ENCODE data around the gene MKS1.

Gene MKS1

GRCh38 chr17:58250344-58251011, 31.4 kb upstream of the MKS1 start:
- DNase-seq = no peak
- no peak for TF ChIP-seq CTCF (IDR thresholded peaks at IDR 0.05; ENCODE audit: low read depth, low read length, missing control alignments)
- in situ Hi-C loops (cut with HindIII; ENCODE audit: low pct_ligation_motif_present, low sequenced_read_pairs) = no loop called here
- no peak overlapping the region for H3K27ac ChIP-seq
- H3K4me3 ChIP-seq (ENCODE audit: low read depth, low read length) = no peak overlapping the region
- peaks cover 4% of the 10 kb centered on the region for H3K27me3 ChIP-seq (replicated peaks)
- no peaks in the 10 kb centered on the region for H3K36me3 ChIP-seq (replicated peaks)

GRCh38 chr17:58249270-58250133, 30.4 kb upstream of the MKS1 start:
- peak; percentile 93 for TF ChIP-seq CTCF (IDR thresholded peaks at IDR 0.05; ENCODE audit: low read depth, low read length, missing control alignments)
- H3K27me3 ChIP-seq (replicated peaks) = peaks cover 2% of the 10 kb centered on the region
- in situ Hi-C loops (cut with HindIII; ENCODE audit: low pct_ligation_motif_present, low sequenced_read_pairs) = no loop called here

GRCh38 chr17:58248955-58249269, 29.9 kb upstream of the MKS1 start:
- in situ Hi-C loops (cut with HindIII; ENCODE audit: low pct_ligation_motif_present, low sequenced_read_pairs) = no loop called here
- peaks cover 2% of the 10 kb centered on the region for H3K27me3 ChIP-seq (replicated peaks)
- H3K4me3 ChIP-seq (ENCODE audit: low read depth, low read length) = peak overlapping the region; percentile 54
- H3K36me3 ChIP-seq (replicated peaks) = no peaks in the 10 kb centered on the region
- TF ChIP-seq CTCF (IDR thresholded peaks at IDR 0.05; ENCODE audit: low read depth, low read length, missing control alignments) = no peak
- no peak for DNase-seq
- H3K27ac ChIP-seq = no peak overlapping the region

More at GRCh38 chr17:58249270-58250133, 30.4 kb upstream of the MKS1 start:
- Histone ChIP-seq H3K27ac (no peak overlapping the region), H3K4me3 (ENCODE audit: low read depth, low read length) (peak overlapping the region; percentile 54), H3K36me3 (replicated peaks) (no peaks in the 10 kb centered on the region)
- DNase-seq = peak; percentile 27

GRCh38 chr17:58247511-58248363, 28.7 kb upstream of the MKS1 start:
- H3K27ac ChIP-seq = no peak overlapping the region
- TF ChIP-seq CTCF (IDR thresholded peaks at IDR 0.05; ENCODE audit: low read depth, low read length, missing control alignments) = no peak
- no peaks in the 10 kb centered on the region for H3K36me3 ChIP-seq (replicated peaks)
- in situ Hi-C loops (cut with HindIII; ENCODE audit: low pct_ligation_motif_present, low sequenced_read_pairs) = no loop called here
- H3K27me3 ChIP-seq (replicated peaks) = peaks cover 2% of the 10 kb centered on the region
- H3K4me3 ChIP-seq (ENCODE audit: low read depth, low read length) = no peak overlapping the region
- no peak for DNase-seq

- Histone ChIP-seq H3K36me3 (replicated peaks) (no peaks in the 10 kb centered on the region), H3K4me3 (ENCODE audit: low read depth, low read length) (no peak overlapping the region), H3K27me3 (replicated peaks) (peaks cover 2% of the 10 kb centered on the region), H3K27ac (no peak overlapping the region)
- in situ Hi-C loops (cut with HindIII; ENCODE audit: low pct_ligation_motif_present, low sequenced_read_pairs) = no loop called here
- DNase-seq = no peak
- TF ChIP-seq CTCF (IDR thresholded peaks at IDR 0.05; ENCODE audit: low read depth, low read length, missing control alignments) = no peak
Measured at GRCh38 chr17:58246781-58247180, 27.7 kb upstream of the MKS1 start.
